Umbilical cord (tissue), 2 donors: ENCODE measurements around the gene COL8A1. TPM values are rescaled to one million over a fixed set of nuclear protein-coding genes. Genes with fewer than 3 reads are reported as not detected.

ENCODE experiments used
- DNase-seq: peaks from one replicate; pipeline ENCODE4 v3.0.0-alpha.2; 2015; ENCODE audit warnings: low spot score
- total RNA-seq: library from RNA; depleted of rRNA; stranded (reverse); fragments of >200 nt; gene quantifications from one replicate; pipeline ENCODE4 v1.2.3, GENCODE V29; 2014; ENCODE audit warnings: low replicate concordance; ENCODE audit not compliant: insufficient read depth

COL8A1 gene
- total RNA-seq, 1 donor from 2014 or later = 364 TPM

DNA sequence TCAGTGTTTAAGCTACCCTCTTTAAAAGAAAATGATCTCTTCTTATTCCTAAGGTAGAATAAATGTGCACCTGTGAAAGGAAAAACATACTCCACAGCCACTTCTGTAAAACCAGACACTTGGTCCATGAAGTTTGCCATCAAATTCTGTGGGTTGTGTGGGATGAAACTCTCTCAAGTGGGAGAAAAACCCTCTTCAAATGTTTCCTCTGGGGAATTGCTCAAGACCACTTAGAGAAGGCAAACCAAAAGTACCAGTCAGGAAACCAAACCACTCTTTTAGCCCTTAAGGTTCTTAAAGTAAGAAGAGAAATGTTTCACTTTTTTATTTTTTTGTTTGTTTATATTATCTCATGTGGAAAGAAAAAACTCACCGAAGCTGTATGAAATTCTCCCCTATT, 1.2 kb downstream of the COL8A1 start:
- DNase-seq = no peak

DNA sequence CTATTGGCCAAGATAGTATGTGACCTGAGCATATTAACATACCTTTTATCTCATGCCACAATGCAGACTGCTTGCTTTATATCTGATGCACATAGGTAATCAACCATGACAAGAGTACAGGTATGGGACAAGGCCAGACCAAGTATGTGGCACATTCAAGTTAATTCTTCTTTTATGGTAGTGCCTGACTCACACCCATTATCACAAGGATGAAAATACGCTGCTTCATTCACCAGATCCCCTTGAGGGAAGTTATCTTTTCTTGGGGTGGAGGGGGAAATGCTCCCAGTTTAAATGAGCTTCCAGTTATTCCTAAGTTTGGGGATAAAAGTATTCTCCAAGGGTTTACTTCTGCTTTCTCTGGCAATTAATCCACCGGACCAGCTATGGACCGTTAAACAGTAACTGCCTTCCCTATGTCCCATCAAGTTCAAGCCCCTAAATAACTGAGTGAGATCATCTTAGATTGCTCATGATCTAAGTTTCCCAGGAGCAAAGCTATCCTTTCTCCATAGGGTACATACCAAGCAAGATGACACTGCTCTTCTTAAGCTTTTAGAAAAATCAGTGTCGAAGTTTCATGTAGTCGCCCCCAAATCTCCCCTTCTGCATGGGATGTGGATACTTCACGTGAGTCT, 1.9 kb downstream of the COL8A1 start:
- no peak for DNase-seq

DNA sequence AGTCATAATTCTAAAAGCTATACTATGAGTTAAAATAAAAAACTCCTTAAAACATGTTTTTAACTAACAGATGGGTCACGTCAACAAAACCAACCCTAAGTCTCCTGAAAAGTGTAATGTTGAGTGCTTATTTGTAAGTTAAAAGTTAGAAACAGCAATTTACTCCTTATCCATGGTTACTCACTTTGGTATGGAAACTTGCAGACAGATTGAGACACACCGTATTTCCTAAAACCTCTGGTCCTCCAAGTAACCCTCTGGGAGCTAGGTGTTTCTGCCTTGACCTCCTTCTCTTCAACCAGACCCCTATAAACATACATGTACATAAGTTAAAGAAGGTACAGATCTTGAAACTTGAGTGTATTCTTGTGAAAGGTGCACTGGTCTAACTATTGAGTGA, 3.1 kb downstream of the COL8A1 start:
- no peak for DNase-seq

DNA sequence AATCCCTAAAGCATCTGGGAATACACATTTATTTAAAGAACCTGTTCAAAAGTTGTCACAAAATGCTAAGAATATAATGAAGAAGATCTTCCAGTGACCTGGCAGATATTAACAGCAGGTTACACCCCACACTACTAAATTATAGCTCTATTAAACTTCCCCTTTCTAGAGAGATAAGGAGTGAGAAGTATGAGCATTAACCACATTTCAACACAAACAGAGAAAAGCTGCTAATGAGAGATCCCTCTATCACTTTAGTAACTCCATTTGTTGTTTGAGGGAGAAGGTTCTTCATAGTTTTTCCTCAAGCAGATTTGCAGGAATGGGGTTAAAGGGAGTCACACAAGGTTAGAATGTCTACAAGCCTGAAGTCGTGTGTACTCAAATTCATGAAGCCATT, 3.6 kb downstream of the COL8A1 start:
- no peak for DNase-seq

DNA sequence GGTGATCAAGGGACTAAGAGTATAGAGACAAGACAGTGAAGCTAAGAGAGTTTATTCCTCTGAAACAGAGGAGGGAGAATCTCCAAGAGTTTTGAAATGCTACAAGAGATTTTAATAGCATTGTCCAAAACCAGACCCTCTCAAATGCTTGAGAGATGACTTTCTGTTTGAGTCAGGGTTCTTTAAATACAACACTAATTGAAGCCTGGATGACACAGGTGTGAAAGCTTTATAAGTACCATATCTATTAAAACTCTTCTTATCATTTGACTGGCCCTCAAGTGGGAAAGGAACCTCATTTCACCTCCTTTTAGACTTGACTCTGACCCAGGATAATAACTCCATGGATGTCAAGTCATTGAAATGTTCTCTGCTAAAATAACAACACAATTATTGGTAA, 5.6 kb downstream of the COL8A1 start:
- no peak for DNase-seq

DNA sequence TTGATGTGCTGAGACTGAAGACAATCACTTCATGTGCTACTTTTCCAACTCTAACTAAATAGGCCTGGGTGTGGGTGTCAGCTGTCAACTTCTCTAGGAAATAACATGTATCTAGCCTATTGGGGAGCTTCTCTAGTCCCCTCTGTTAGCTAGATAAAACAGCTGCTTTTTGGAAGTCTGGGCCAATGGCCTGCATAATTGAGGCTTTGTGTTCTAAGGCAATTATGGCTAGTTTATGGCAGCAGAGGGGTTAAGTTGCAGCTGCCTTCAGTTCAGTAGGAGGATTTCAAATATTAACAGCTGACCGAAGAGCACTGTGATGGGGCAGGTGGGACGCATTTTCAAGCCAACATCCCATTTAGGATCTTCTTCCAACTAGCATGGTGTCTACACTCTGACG, 6.4 kb downstream of the COL8A1 start:
- DNase-seq = no peak

DNA sequence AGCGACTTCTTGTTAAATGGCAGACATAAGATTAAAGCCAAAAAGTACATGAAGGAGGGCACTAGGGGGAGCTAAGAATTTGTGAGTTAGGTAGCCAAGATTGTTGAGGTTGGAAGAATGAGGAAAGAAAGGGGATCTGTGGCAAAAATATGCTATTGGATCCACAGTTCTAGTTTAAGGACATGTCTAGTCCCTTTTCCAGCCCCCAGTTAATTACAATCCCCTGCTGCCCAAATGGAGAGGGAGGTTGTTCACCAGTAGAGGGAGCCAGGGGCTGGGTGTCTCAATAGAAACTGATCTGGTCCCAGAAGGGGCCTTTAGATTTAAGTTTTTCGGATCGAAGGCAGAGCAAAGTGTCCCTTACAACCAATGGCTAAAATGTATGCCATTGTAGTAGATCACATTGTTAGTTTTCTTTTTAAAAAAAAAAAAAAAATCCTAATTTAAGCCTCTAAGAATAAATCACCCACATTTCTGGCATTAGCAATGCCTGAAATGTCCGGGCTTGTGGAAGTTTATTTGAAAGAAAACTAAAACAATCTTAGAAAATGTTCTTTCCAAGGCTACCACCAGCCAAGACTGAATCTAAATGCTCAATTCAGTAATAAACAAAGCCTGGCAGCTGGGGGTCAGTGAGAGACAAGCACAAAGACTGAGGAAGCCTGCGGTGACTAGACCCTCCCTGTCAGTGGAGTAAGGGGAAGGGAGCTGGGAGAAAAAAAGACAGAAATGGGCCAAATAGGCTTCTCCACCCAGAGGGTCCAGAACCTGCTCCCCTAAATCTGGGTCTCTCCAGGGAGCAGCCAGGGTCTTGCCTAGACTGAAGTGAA, 7.1 kb downstream of the COL8A1 start:
- DNase-seq = no peak

DNA sequence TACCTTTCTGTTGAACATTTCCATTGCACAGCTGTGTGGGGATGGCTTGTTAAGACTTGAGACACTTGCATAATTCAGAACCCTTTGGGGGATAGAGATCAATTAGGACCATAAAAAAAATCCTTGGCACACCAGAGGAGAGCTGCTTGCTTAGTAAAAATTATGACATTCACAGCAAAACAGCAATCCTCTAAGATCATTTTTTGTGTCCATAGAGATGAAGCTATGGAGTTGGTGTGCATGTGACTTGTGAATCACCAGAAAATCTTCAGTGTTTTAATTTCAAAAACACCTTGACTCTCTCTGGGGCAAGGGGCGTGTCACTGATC, 7.7 kb downstream of the COL8A1 start:
- no peak for DNase-seq

DNA sequence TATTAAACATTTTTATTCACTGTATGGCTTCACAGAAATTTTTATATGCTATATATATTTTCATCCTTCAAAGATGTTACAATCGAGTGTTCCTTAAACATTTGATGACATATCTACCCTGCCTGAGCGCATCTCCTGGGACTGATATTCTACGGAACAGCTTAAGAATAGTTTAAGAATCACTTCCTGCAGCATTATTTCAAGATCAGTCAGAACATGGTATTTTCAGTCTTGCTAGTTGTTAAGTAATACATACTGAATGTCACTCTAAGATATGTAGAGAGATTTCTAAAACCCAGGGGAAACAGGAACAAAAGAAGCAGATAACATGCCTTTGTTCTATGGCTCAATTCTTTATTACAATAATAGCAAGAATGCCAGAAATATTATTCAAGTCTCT, 8.7 kb downstream of the COL8A1 start:
- no peak for DNase-seq

DNA sequence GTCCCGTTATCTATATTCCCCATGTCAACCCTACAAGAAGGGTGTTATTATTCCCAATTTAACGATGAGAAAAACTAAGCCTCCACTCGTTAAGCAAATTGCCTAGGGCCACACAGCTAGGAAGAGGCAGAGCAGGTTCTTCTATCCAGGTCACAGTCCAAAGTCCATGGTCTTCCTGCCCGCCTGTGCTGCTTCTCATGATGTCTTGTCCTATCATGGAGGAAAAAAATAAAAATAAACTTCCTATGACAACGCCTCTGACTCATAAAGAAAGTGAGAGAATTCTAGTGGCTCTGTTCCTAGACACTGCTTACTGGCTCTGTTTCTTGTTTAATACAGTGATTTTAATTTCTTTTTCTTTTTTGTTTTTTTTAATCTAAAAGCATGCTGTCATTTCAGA, 9.7 kb downstream of the COL8A1 start:
- no peak for DNase-seq

DNA sequence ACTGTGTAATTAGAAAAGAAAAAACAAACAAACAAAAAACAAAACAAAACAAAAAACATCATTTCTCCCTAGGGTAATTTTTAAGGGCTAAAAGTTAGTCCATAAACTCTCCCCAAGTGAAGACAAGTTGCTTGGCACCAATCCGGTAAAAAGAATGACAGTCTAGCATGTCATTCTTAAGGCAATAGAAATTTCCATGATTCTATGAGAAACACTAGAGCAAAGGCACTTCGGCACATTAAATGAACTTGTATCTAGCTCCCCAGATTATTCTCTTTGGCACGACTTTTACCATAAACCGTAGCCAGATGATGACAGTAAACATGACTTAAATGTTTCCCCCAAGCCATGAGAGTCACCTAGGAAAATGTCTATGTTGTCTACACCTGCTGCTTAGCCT, 10.1 kb downstream of the COL8A1 start:
- no peak for DNase-seq

DNA sequence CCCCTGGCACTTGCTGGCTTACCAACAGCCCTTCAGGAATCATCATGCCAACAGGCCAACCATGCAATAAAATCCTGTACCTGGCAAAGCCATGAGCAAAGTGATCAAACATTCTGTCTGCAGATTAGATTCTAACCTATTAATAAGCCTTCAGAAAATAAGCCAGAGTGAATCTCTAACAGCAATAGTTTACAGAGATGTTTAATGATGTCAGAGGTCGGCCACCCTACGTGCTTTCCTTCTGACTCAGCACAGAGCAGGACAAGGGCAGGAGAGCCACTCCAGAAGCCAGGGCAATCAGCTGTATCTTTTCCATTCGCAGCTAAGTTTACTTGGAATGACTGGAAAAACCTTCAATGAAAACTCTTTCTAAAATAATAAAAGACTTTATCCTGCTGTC, 13.1 kb downstream of the COL8A1 start:
- DNase-seq = peak; percentile 60

DNA sequence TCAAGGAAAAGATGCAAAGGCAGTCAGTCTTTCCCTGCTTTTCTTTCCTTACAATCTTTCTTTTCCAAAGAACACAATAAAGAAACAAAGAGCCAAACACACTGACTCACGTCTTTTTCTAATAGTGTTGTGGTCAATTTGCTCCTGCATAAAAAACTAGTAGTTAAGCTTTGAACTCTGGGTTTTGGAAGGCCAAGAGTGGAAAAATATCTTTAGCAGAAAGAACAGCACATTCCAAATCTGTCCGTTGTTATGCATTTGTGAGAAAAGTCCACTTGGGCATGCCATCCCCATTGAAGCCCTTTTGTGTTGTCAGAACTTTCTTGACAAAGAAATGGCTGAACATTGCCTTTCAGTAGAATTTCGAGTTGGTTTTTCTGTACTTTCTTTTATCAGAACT, 18.2 kb downstream of the COL8A1 start:
- no peak for DNase-seq

DNA sequence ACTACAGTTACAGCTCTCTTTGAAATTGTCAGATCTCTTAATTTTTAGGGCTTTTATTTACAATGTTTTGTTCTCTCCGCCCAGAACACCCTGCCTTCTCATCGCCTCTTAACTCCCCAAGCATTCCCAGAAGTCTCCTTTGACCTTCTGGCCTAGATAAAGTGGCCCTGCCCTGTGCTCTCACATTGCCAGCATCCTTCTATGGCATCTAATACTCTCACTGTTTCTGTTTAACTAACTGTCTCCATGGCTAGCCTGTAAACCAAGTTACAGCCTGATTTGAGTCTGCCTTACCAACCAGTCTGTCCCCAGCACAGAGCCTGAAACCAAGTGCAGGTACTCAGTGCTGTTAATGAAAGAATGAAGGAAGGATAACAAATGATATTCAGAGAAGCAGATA, 19.9 kb downstream of the COL8A1 start:
- no peak for DNase-seq

DNA sequence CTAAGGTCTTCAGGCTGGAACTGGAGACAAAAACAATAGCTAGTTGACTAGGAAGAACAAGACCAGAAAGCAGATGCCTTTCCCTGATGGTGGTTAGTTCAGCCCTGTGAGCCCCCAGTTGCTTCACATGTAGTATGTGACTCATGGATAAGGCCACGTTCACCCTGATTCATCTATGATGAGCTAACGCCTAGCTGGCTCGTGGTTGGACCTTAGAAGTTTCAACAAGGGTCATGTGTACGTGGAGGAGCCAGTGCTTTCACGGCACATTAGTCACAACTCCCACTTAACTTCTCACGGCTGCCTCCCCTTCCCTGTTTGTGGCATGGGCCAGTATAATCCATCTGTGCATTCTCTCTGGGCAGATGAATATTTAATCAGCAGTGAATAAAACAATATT, 20.6 kb downstream of the COL8A1 start:
- DNase-seq = no peak

DNA sequence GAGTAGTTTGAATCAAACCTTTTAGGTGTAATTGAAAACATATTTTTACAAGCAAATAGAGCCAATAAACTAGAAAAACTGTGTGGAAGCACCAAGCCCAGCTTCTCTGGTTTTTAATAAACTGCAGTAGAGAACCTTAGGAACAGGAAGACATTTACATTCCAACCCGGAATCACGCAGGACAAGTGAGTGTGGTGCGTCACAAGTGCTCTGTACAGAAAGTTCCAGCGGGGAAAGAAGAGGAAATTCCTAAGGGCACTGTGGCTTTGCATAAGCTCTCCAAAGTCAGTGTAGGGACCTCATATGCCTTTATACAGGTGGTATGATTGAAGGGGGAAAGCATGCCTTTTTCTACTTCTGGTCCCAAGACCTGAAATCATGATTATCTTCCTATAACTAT, 21.6 kb downstream of the COL8A1 start:
- DNase-seq = peak; percentile 54

DNA sequence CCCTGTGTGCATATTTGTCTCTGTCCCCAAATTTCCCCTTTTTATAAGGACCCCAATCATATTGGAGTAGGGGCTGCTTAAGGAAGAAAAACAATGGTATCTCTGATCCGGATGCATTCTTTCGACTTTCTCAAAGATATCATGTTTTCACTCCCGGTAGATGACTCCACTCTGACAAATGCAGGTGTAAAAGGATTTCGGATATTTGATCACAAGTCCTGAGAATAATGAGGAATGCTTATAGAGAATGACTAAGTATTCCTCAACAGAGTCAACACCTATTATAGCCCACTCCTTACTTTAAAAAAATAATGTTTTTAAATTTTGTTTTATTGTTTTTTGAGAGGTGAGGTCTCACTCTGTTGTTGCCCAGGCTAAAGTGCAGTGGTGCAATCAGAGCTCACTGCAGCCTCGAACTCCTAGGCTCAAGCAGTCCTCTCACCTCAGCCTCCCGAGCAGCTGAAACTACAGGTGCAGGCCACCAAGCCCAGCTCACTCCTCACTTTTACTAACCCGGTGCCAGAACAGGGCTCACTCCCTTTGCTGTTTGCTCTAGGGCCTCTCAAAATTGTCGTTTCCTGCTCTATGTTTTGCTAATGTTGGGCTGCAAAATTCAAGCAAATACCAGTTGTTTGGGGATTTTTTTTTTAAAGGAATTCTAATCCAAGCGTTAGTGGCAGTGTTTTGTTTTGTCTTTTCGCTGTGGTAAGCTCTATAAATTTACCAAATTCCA, 24.6 kb downstream of the COL8A1 start:
- no peak for DNase-seq

DNA sequence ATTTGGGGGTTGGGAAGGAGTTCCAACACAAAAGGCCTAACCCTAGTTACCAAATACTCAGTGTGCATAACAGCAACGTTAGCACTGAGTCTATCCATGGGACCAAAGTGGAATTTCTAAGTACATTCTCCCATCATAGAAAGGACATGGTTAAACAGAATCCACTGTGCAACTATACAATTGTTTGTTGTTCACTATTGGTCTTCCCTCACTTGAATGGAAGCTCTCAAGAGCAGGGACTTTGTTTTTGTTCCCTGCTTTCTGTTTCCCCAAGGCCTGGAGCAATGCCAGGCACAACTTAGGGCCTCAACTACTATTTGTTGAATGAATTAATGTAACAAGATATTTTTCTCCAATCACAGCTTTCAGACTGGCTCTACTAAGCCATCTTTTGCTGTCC, 25.6 kb downstream of the COL8A1 start:
- no peak for DNase-seq

DNA sequence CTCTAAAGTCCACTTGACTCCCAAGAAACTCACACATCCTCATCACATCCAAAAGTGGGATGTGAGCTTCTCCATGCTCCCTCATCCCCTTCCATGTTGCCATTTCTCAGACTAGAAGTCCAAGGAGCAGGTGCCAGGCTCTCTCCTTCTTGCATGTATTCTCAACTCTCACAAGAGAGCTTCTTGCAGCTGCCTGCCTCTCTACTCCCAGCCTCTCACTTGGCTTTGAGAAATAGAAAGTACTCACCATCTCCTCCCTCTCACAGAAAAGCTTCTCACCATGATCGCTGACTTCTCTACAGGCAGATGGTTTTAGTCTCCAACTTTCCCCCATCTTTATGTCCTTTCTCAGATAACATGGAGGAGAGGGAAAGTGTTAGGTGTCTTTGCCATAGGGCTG, 26.6 kb downstream of the COL8A1 start:
- no peak for DNase-seq

DNA sequence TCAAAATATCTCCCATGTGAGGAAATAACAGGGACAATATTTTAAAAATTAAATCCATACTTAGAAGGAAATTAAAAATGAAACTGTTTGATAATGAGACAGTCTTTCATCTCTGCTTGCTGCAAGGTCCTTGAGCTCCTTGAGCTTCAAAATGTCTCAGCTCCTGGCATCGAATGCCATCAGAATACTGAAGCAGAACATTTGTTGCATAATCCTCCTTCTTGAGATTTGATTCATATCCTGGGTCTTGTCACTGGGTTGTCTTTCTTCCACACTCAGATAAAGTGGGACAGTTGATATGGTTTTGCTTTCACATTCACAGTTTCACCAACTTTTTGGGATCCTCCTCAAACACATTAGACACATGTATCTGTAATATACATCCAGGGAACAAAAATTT, 27.8 kb downstream of the COL8A1 start:
- no peak for DNase-seq

DNA sequence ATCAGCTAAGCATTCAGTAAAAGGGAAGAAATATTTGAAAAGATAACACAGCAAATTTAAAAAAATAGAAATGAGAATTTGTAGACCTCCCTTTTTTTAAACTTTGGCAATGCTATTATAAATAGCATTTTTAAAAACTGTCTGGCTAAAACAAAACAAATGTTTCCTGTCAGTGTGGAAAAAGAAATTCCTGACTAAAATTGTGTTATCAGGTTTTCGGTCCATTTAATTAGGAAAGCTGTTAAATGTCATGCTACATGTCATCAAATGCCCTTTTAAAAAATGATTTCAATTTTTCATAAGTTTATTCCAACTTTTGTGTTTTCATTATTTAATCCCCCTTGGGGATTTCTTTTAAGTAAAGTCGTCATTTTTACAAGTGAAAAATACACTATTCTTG, 29.6 kb downstream of the COL8A1 start:
- DNase-seq = no peak

DNA sequence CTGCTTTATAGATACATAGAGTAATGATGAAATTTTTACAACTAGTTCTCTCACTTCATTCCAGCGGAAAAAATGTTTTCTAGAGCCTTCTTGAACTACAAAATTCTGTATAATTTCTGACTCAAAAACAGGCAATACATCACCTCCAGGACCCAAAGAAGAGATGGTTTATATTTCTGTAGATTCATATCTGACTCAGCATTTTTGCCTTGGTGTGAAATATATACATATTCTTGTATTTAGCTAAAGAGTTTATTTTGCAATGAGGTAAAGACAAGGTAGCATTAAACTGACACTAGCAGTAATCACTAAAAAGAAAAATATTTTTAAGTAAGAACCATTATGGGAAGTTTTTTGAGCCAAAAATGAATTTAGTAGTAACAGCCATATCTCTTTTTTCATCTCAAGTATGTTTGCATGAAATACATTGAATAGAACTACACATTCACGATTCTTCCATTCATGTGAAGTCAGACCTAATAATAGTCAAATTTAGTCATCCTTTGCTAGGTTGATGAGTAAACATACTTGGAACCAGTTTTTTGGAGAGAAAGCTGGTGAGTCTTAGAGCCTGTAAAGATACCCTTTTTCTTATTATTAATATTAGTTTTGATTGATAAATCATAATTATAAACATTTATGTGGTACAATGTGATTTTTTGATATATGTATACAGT, 31.6 kb downstream of the COL8A1 start:
- no peak for DNase-seq
